Measurements from ENCODE around the gene ELMOD1. TPM values are rescaled to one million over a fixed set of nuclear protein-coding genes. Genes with fewer than 3 reads are reported as not detected.

Gene ELMOD1
- total RNA-seq, 2 experiments from 2014 or later: not detected

- CTCF ChIA-PET: interaction anchor here (2.1 kb wide), 1 partner anchor 38 kb away, joined by 6 read pairs; no protein-coding TSS in a partner anchor
- Mint-ChIP-seq H3K9me3 (ENCODE audit: low read depth) (no peaks in the 10 kb centered on the region), H3K27ac (no peak overlapping the region), H3K4me1 (no peaks in the 10 kb centered on the region), H3K36me3 (ENCODE audit: low read depth) (no peaks in the 10 kb centered on the region), H3K4me3 (no peak overlapping the region), H3K27me3 (peaks cover 21% of the 10 kb centered on the region)
- DNase-seq (no peak), ATAC-seq (peak; percentile 30)
- intact Hi-C loops (cut with DNase I, micrococcal nuclease): no loop called here
- POLR2A ChIA-PET: no interaction called here
Measured at GRCh38 chr11:107651672-107652071, 60.7 kb downstream of the ELMOD1 start.

- Mint-ChIP-seq H3K27me3 (peaks cover 23% of the 10 kb centered on the region), H3K4me1 (no peaks in the 10 kb centered on the region), H3K9me3 (ENCODE audit: low read depth) (no peaks in the 10 kb centered on the region), H3K4me3 (no peak overlapping the region), H3K36me3 (ENCODE audit: low read depth) (no peaks in the 10 kb centered on the region), H3K27ac (no peak overlapping the region)
- ATAC-seq (no peak), DNase-seq (no peak)
- intact Hi-C loops (cut with DNase I, micrococcal nuclease): no loop called here
- ChIA-PET POLR2A (no interaction called here), CTCF (interaction anchor here (2.1 kb wide), 1 partner anchor 36 kb away, joined by 6 read pairs; no protein-coding TSS in a partner anchor)
Measured at GRCh38 chr11:107653076-107653475, 62.1 kb downstream of the ELMOD1 start.

- H3K4me1 Mint-ChIP-seq: no peaks in the 10 kb centered on the region
- no peak overlapping the region for H3K4me3 Mint-ChIP-seq
- peaks cover 16% of the 10 kb centered on the region for H3K27me3 Mint-ChIP-seq
- DNase-seq (no peak), ATAC-seq (no peak)
- H3K36me3 Mint-ChIP-seq (ENCODE audit: low read depth): no peaks in the 10 kb centered on the region
- ChIA-PET POLR2A (no interaction called here), CTCF (interaction anchor here (0.5 to 0.8 kb wide), 4 partner anchors 9 to 927 kb away, joined by 3 to 4 read pairs (median 3); no protein-coding TSS in a partner anchor)
- H3K27ac Mint-ChIP-seq: no peak overlapping the region
- no peaks in the 10 kb centered on the region for H3K9me3 Mint-ChIP-seq (ENCODE audit: low read depth)
- intact Hi-C loops (cut with DNase I, micrococcal nuclease): no loop called here
Measured at GRCh38 chr11:107655602-107656001, 64.7 kb downstream of the ELMOD1 start.

- intact Hi-C loops (cut with DNase I, micrococcal nuclease): no loop called here
- H3K4me3 Mint-ChIP-seq: no peak overlapping the region
- no peak overlapping the region for H3K27ac Mint-ChIP-seq
- H3K27me3 Mint-ChIP-seq: peaks cover 8% of the 10 kb centered on the region
- POLR2A ChIA-PET: no interaction called here
- DNase-seq (no peak), ATAC-seq (no peak)
- CTCF ChIA-PET: interaction anchor here (0.6 to 1.0 kb wide), 2 partner anchors 39 to 186 kb away, joined by 3 read pairs; no protein-coding TSS in a partner anchor
- H3K4me1 Mint-ChIP-seq: no peaks in the 10 kb centered on the region
- no peaks in the 10 kb centered on the region for H3K36me3 Mint-ChIP-seq (ENCODE audit: low read depth)
- no peaks in the 10 kb centered on the region for H3K9me3 Mint-ChIP-seq (ENCODE audit: low read depth)
Measured at GRCh38 chr11:107659310-107659709, 68.4 kb downstream of the ELMOD1 start.

GRCh38 chr11:107660066-107660465, 69.1 kb downstream of the ELMOD1 start:
- ChIA-PET CTCF (no interaction called here), POLR2A (no interaction called here)
- intact Hi-C loops (cut with DNase I, micrococcal nuclease): no loop called here
- DNase-seq (no peak), ATAC-seq (no peak)
- H3K4me3 Mint-ChIP-seq: no peak overlapping the region
- H3K4me1 Mint-ChIP-seq: no peaks in the 10 kb centered on the region
- no peaks in the 10 kb centered on the region for H3K9me3 Mint-ChIP-seq (ENCODE audit: low read depth)
- peaks cover 11% of the 10 kb centered on the region for H3K27me3 Mint-ChIP-seq
- H3K36me3 Mint-ChIP-seq (ENCODE audit: low read depth): no peaks in the 10 kb centered on the region
- H3K27ac Mint-ChIP-seq: no peak overlapping the region

- Mint-ChIP-seq H3K4me3 (no peak overlapping the region), H3K4me1 (no peaks in the 10 kb centered on the region), H3K9me3 (ENCODE audit: low read depth) (no peaks in the 10 kb centered on the region), H3K27me3 (peaks cover 11% of the 10 kb centered on the region), H3K36me3 (ENCODE audit: low read depth) (no peaks in the 10 kb centered on the region), H3K27ac (no peak overlapping the region)
- no peak for ATAC-seq
- intact Hi-C loops (cut with DNase I, micrococcal nuclease): no loop called here
- ChIA-PET CTCF (interaction anchor here (1.9 kb wide), 1 partner anchor 10 kb away, joined by 4 read pairs; no protein-coding TSS in a partner anchor), POLR2A (no interaction called here)
- DNase-seq: no peak
Measured at GRCh38 chr11:107661656-107662055, 70.7 kb downstream of the ELMOD1 start.

GRCh38 chr11:107665018-107665417, 74.1 kb downstream of the ELMOD1 start:
- ATAC-seq (no peak), DNase-seq (no peak)
- intact Hi-C loops (cut with DNase I, micrococcal nuclease): no loop called here
- Mint-ChIP-seq H3K4me1 (no peaks in the 10 kb centered on the region), H3K27me3 (peaks cover 12% of the 10 kb centered on the region), H3K36me3 (ENCODE audit: low read depth) (no peaks in the 10 kb centered on the region), H3K9me3 (ENCODE audit: low read depth) (no peaks in the 10 kb centered on the region), H3K27ac (no peak overlapping the region), H3K4me3 (no peak overlapping the region)
- ChIA-PET CTCF (interaction anchor here (0.7 to 1.2 kb wide), 2 partner anchors 35 to 116 kb away, joined by 3 to 5 read pairs; no protein-coding TSS in a partner anchor), POLR2A (no interaction called here)

- H3K9me3 Mint-ChIP-seq (ENCODE audit: low read depth): no peaks in the 10 kb centered on the region
- ChIA-PET POLR2A (interaction anchor here (0.5 kb wide), 1 partner anchor 229 kb away, joined by 3 read pairs; no protein-coding TSS in a partner anchor), CTCF (interaction anchor here (1.0 kb wide), 1 partner anchor 25 kb away, joined by 3 read pairs; no protein-coding TSS in a partner anchor)
- H3K36me3 Mint-ChIP-seq (ENCODE audit: low read depth): no peaks in the 10 kb centered on the region
- intact Hi-C loops (cut with DNase I, micrococcal nuclease): no loop called here
- no peaks in the 10 kb centered on the region for H3K4me1 Mint-ChIP-seq
- no peak overlapping the region for H3K4me3 Mint-ChIP-seq
- ATAC-seq: no peak
- H3K27me3 Mint-ChIP-seq: peaks cover 12% of the 10 kb centered on the region
- H3K27ac Mint-ChIP-seq: no peak overlapping the region
- no peak for DNase-seq
Measured at GRCh38 chr11:107666911-107667613, 76.1 kb downstream of the ELMOD1 start.

GRCh38 chr11:107669191-107669740, 78.3 kb downstream of the ELMOD1 start:
- H3K4me3 Mint-ChIP-seq: no peak overlapping the region
- ATAC-seq (no peak), DNase-seq (no peak)
- no peaks in the 10 kb centered on the region for H3K9me3 Mint-ChIP-seq (ENCODE audit: low read depth)
- H3K36me3 Mint-ChIP-seq (ENCODE audit: low read depth): no peaks in the 10 kb centered on the region
- no peak overlapping the region for H3K27ac Mint-ChIP-seq
- intact Hi-C loops (cut with DNase I, micrococcal nuclease): no loop called here
- CTCF ChIA-PET: no interaction called here
- H3K27me3 Mint-ChIP-seq: peaks cover 13% of the 10 kb centered on the region
- POLR2A ChIA-PET: no interaction called here
- no peaks in the 10 kb centered on the region for H3K4me1 Mint-ChIP-seq

- ChIA-PET POLR2A (no interaction called here), CTCF (interaction anchor here (0.7 to 2.1 kb wide), 4 partner anchors 11 to 107 kb away, joined by 3 to 7 read pairs (median 4); no protein-coding TSS in a partner anchor)
- Mint-ChIP-seq H3K36me3 (ENCODE audit: low read depth) (no peaks in the 10 kb centered on the region), H3K27me3 (peaks cover 10% of the 10 kb centered on the region), H3K4me1 (no peaks in the 10 kb centered on the region), H3K27ac (no peak overlapping the region), H3K4me3 (no peak overlapping the region), H3K9me3 (ENCODE audit: low read depth) (no peaks in the 10 kb centered on the region)
- intact Hi-C loops (cut with DNase I, micrococcal nuclease): no loop called here
- ATAC-seq: no peak
- no peak for DNase-seq
Measured at GRCh38 chr11:107669893-107670601, 79.1 kb downstream of the ELMOD1 start.

GRCh38 chr11:107675902-107676301, 85.0 kb downstream of the ELMOD1 start:
- Mint-ChIP-seq H3K36me3 (ENCODE audit: low read depth) (no peaks in the 10 kb centered on the region), H3K27me3 (peaks cover 16% of the 10 kb centered on the region), H3K4me1 (no peaks in the 10 kb centered on the region), H3K27ac (no peak overlapping the region), H3K4me3 (no peak overlapping the region), H3K9me3 (ENCODE audit: low read depth) (no peaks in the 10 kb centered on the region)
- no peak for ATAC-seq
- CTCF ChIA-PET: interaction anchor here (0.6 kb wide), 1 partner anchor 1507 kb away, joined by 3 read pairs; no protein-coding TSS in a partner anchor
- POLR2A ChIA-PET: no interaction called here
- DNase-seq: no peak
- intact Hi-C loops (cut with DNase I, micrococcal nuclease): no loop called here
